HEK293 (cell line): ENCODE results near the gene MAML3.

Source experiments
- CTCF ChIP-seq: fragments of 450-650 bp; formaldehyde crosslinking; IDR thresholded peaks from 2 replicates; pipeline ENCODE4 v1.5.1; 2016; ENCODE audit warnings: missing biosample characterization, missing genetic modification characterization
- SETDB1 ChIP-seq: IDR thresholded peaks from one replicate; pipeline ENCODE4 v1.6.1; 2017; ENCODE audit warnings: mild to moderate bottlenecking, low read length, moderate library complexity, mixed read lengths; ENCODE audit not compliant: insufficient read length
- ZBTB48 ChIP-seq: fragments of 450-650 bp; formaldehyde crosslinking; IDR thresholded peaks from 2 replicates; pipeline ENCODE4 v1.5.1; 2016; ENCODE audit warnings: missing biosample characterization, missing genetic modification characterization
- ZNF133 ChIP-seq: fragments of 450-650 bp; formaldehyde crosslinking; IDR thresholded peaks from 2 replicates; pipeline ENCODE4 v1.5.1; 2016; ENCODE audit warnings: missing biosample characterization, missing genetic modification characterization
- ZNF138 ChIP-seq: fragments of 450-650 bp; formaldehyde crosslinking; IDR thresholded peaks from 2 replicates; pipeline ENCODE4 v1.5.1; 2016; ENCODE audit warnings: missing biosample characterization, missing genetic modification characterization, borderline replicate concordance
- ZNF302 ChIP-seq: fragments of 450-650 bp; formaldehyde crosslinking; IDR thresholded peaks from 2 replicates; pipeline ENCODE4 v1.5.1; 2016; ENCODE audit warnings: missing biosample characterization, missing genetic modification characterization, low read depth
- ZNF623 ChIP-seq: fragments of 450-650 bp; formaldehyde crosslinking; IDR thresholded peaks from 2 replicates; pipeline ENCODE4 v1.5.1; 2016; ENCODE audit warnings: missing biosample characterization, missing genetic modification characterization
- ZNF747 ChIP-seq: fragments of 450-650 bp; formaldehyde crosslinking; IDR thresholded peaks from 2 replicates; pipeline ENCODE4 v1.5.1; 2016; ENCODE audit warnings: missing biosample characterization, missing genetic modification characterization
- ZNF76 ChIP-seq: fragments of 450-650 bp; formaldehyde crosslinking; IDR thresholded peaks from 2 replicates; pipeline ENCODE4; 2016; ENCODE audit warnings: low read depth, missing biosample characterization, missing genetic modification characterization, borderline replicate concordance
- TF ChIP-seq, protein P1 (sequence below): fragments of 450-650 bp; formaldehyde crosslinking; IDR thresholded peaks from 2 replicates; pipeline ENCODE4 v1.5.1; 2016; ENCODE audit warnings: missing biosample characterization, missing genetic modification characterization
- TF ChIP-seq, protein P2 (sequence below): fragments of 450-650 bp; formaldehyde crosslinking; IDR thresholded peaks from 2 replicates; pipeline ENCODE4 v1.5.1; 2016; ENCODE audit warnings: missing biosample characterization, missing genetic modification characterization

- no peak for TF ChIP-seq CTCF (tag by site-specific recombination)
- TF ChIP-seq ZNF76: no peak
- TF ChIP-seq ZNF302: no peak
- TF ChIP-seq, protein P1, sequence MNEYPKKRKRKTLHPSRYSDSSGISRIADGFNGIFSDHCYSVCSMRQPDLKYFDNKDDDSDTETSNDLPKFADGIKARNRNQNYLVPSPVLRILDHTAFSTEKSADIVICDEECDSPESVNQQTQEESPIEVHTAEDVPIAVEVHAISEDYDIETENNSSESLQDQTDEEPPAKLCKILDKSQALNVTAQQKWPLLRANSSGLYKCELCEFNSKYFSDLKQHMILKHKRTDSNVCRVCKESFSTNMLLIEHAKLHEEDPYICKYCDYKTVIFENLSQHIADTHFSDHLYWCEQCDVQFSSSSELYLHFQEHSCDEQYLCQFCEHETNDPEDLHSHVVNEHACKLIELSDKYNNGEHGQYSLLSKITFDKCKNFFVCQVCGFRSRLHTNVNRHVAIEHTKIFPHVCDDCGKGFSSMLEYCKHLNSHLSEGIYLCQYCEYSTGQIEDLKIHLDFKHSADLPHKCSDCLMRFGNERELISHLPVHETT (tag by site-specific recombination): no peak
- TF ChIP-seq ZBTB48 (tag by site-specific recombination): no peak
- no peak for TF ChIP-seq ZNF138 (tag by site-specific recombination)
- no peak for TF ChIP-seq ZNF623
- TF ChIP-seq ZNF747 (tag by site-specific recombination): no peak
- TF ChIP-seq, protein P2, sequence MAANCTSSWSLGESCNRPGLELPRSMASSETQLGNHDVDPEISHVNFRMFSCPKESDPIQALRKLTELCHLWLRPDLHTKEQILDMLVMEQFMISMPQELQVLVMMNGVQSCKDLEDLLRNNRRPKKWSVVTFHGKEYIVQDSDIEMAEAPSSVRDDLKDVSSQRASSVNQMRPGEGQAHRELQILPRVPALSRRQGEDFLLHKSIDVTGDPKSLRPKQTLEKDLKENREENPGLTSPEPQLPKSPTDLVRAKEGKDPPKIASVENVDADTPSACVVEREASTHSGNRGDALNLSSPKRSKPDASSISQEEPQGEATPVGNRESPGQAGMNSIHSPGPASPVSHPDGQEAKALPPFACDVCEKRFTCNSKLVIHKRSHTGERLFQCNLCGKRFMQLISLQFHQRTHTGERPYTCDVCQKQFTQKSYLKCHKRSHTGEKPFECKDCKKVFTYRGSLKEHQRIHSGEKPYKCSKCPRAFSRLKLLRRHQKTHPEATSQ: no peak
- TF ChIP-seq SETDB1: no peak
- TF ChIP-seq ZNF133: no peak
These were observed 327.6 kb downstream of the MAML3 start for GRCh38 chr4:139826426-139826825.
